ENCODE data around the gene SHF.

GRCh38 chr15:45133561-45133920 is 54.2 kb downstream of the SHF start:
- TF ChIP-seq CTCF (tag by site-specific recombination; IDR thresholded peaks at IDR 0.05) = no peak
- no peak for TF ChIP-seq KLF9 (tag by site-specific recombination; IDR thresholded peaks at IDR 0.05; ENCODE audit: low read depth)
- no peak for TF ChIP-seq ZNF747 (tag by site-specific recombination; IDR thresholded peaks at IDR 0.05)
- TF ChIP-seq, protein P1, sequence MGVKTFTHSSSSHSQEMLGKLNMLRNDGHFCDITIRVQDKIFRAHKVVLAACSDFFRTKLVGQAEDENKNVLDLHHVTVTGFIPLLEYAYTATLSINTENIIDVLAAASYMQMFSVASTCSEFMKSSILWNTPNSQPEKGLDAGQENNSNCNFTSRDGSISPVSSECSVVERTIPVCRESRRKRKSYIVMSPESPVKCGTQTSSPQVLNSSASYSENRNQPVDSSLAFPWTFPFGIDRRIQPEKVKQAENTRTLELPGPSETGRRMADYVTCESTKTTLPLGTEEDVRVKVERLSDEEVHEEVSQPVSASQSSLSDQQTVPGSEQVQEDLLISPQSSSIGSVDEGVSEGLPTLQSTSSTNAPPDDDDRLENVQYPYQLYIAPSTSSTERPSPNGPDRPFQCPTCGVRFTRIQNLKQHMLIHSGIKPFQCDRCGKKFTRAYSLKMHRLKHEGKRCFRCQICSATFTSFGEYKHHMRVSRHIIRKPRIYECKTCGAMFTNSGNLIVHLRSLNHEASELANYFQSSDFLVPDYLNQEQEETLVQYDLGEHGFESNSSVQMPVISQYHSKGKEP (tag by site-specific recombination; IDR thresholded peaks at IDR 0.05) = no peak
